CD4-positive, CD25-positive, alpha-beta regulatory T cell (primary cell): ENCODE measurements around the gene HDAC4. TPM values are rescaled to one million over a fixed set of nuclear protein-coding genes. Genes with fewer than 3 reads are reported as not detected.

ENCODE experiments used
- ATAC-seq, 2 donors: fragments of 150-1000 bp; cut with Tn5 transposase; one replicate each; pipeline ENCODE4 v1.10.0; 2021; ENCODE audit warnings: low read depth in 2 of 2, moderate number of reproducible peaks in 2 of 2, moderate library complexity in 1 of 2
- DNase-seq, 3 donors: peaks; one replicate each; pipeline versions ENCODE4 v3.0.0 to v3.0.0-alpha.2; 2012 to 2022; ENCODE audit warnings: mixed read lengths in 1 of 3
- H3K27ac ChIP-seq: one replicate; pipeline ENCODE4 v1.7.0; 2013; ENCODE audit warnings: mild to moderate bottlenecking, low read length; ENCODE audit not compliant: insufficient read depth, poor library complexity, severe bottlenecking
- H3K27me3 ChIP-seq: one replicate; pipeline ENCODE4 v1.7.0; 2013; ENCODE audit warnings: low read length; ENCODE audit not compliant: control insufficient read depth, insufficient read depth
- H3K36me3 ChIP-seq: one replicate; pipeline ENCODE4 v1.7.0; 2013; ENCODE audit warnings: mild to moderate bottlenecking, low read length, moderate library complexity; ENCODE audit not compliant: control insufficient read depth, insufficient read depth
- H3K4me1 ChIP-seq: 2 replicates; pipeline ENCODE4 v1.7.0; 2013; ENCODE audit warnings: mild to moderate bottlenecking, low read length; ENCODE audit not compliant: insufficient read depth, control insufficient read depth, poor library complexity, severe bottlenecking
- H3K4me3 ChIP-seq: one replicate; pipeline ENCODE4 v1.7.0; 2013; ENCODE audit warnings: low read depth, mild to moderate bottlenecking, low read length, moderate library complexity
- H3K9me3 ChIP-seq, 2 experiments: 1 replicate in 1 of 2; 2 replicates in 1 of 2; pipeline ENCODE4 v1.7.0; 2013; ENCODE audit warnings: low read length in 2 of 2, mild to moderate bottlenecking in 1 of 2, moderate library complexity in 1 of 2; ENCODE audit not compliant: control insufficient read depth in 2 of 2
- H3K27ac Mint-ChIP-seq, 3 donors: one replicate each; pipeline ENCODE4 v1.8.0; 2020 to 2022; ENCODE audit warnings: mild to moderate bottlenecking in 3 of 3, mixed read lengths in 3 of 3, moderate library complexity in 2 of 3
- H3K27me3 Mint-ChIP-seq: one replicate; pipeline ENCODE4 v1.8.0; 2022; ENCODE audit warnings: mild to moderate bottlenecking, mixed read lengths
- H3K36me3 Mint-ChIP-seq: one replicate; pipeline ENCODE4 v1.8.0; 2020; ENCODE audit warnings: mixed read lengths
- H3K4me1 Mint-ChIP-seq, 4 donors: one replicate each; pipeline ENCODE4 v1.8.0; 2020 to 2022; ENCODE audit warnings: mixed read lengths in 4 of 4, mild to moderate bottlenecking in 1 of 4
- H3K4me3 Mint-ChIP-seq, 4 donors: one replicate each; pipeline ENCODE4 v1.8.0; 2020 to 2022; ENCODE audit warnings: mild to moderate bottlenecking in 4 of 4, mixed read lengths in 4 of 4, moderate library complexity in 3 of 4
- H3K9me3 Mint-ChIP-seq, 7 donors: one replicate each; pipeline ENCODE4 v1.8.0; 2020 to 2022; ENCODE audit warnings: mixed read lengths in 7 of 7, mild to moderate bottlenecking in 3 of 7, moderate library complexity in 2 of 7
- polyA plus RNA-seq, 4 donors: library from polyadenylated mRNA; unstranded; fragments of 300-500 nt; fragmentation: Illumina TruSeq; gene quantifications; one replicate each; pipeline ENCODE4 v1.2.3, GENCODE V29; 2021
- total RNA-seq: library from RNA; stranded (reverse); gene quantifications from one replicate; pipeline ENCODE4 v1.2.3, GENCODE V29; 2022

Gene HDAC4
- total and polyA plus RNA-seq, 5 donors from 2014 or later, result 6.5 to 118 (median 8.6) TPM

DNA sequence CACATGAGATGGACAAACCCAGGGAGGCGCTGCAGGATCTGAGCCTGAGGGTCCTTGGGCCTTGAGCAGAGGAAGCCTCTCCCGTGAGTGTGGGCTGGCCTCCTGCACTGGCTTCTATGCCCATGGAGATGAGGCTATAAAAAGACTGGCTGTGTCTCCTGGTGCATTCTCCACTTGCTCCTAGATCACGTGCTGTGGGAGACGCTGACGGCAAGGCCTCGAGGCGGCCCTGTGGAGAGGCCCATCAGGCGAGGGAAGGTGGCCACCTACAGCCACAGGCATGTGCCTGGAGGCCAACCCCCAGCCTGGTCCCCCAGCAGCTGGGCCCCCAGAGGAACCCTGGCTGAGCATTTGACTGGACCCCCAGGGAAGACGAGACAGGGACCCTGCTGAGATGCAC, 354.0 kb downstream of the HDAC4 start:
- Histone ChIP-seq H3K27ac (no peak overlapping the region), H3K4me1 (no peaks in the 10 kb centered on the region), H3K36me3 (peaks cover 12% of the 10 kb centered on the region), H3K9me3 (no peaks in the 10 kb centered on the region), H3K4me3 (no peak overlapping the region), H3K27me3 (no peaks in the 10 kb centered on the region)
- Mint-ChIP-seq H3K27ac (no peak overlapping the region), H3K36me3 (peaks cover 11% of the 10 kb centered on the region), H3K9me3 (no peaks in the 10 kb centered on the region), H3K27me3 (no peaks in the 10 kb centered on the region), H3K4me1 (peaks cover 0 to 2% (median 0%) of the 10 kb centered on the region in 4 donors), H3K4me3 (no peak overlapping the region)
- no peak for DNase-seq
- ATAC-seq, result no peak

DNA sequence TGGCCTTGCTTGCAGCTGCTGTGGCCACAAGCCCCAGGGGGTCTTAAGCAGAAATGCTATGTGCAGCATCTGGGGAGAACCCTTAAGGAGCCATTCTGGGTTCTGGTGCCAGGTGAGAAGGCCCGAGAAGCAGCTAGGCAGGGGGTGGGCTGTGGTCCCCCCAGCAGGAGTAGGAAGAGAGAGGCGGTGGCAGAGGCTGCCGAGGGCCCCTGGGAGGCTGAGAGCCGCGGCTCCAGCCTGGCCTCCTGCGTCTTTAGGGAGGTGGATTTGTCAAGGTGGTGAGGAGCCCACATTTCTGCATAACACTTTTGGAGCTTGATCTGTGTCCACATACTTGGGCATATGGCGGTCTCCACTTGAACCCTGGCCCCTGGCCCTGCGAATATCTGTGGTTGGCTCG, 356.5 kb downstream of the HDAC4 start:
- Mint-ChIP-seq H3K4me3 (no peak overlapping the region), H3K27me3 (peaks cover under 1% of the 10 kb centered on the region), H3K9me3 (no peaks in the 10 kb centered on the region), H3K36me3 (peaks cover 11% of the 10 kb centered on the region), H3K27ac (no peak overlapping the region), H3K4me1 (peaks cover 0 to 2% (median 0%) of the 10 kb centered on the region in 4 donors)
- no peak for ATAC-seq
- Histone ChIP-seq H3K27me3 (no peaks in the 10 kb centered on the region), H3K9me3 (no peaks in the 10 kb centered on the region), H3K27ac (no peak overlapping the region), H3K36me3 (no peaks in the 10 kb centered on the region), H3K4me1 (no peaks in the 10 kb centered on the region), H3K4me3 (no peak overlapping the region)
- DNase-seq, result no peak

GRCh38 chr2:239043326-239043725, 357.5 kb downstream of the HDAC4 start:
- H3K36me3 ChIP-seq, result no peaks in the 10 kb centered on the region
- no peak overlapping the region for H3K4me3 ChIP-seq
- H3K27ac ChIP-seq, result no peak overlapping the region
- H3K4me3 Mint-ChIP-seq, result no peak overlapping the region
- peaks cover 0 to 2% (median 0%) of the 10 kb centered on the region in 4 donors for H3K4me1 Mint-ChIP-seq
- no peak overlapping the region for H3K27ac Mint-ChIP-seq
- no peaks in the 10 kb centered on the region for H3K27me3 ChIP-seq
- H3K27me3 Mint-ChIP-seq, result peaks cover 5% of the 10 kb centered on the region
- H3K4me1 ChIP-seq, result no peaks in the 10 kb centered on the region
- DNase-seq, result no peak
- no peaks in the 10 kb centered on the region for H3K9me3 ChIP-seq
- H3K36me3 Mint-ChIP-seq, result peaks cover 6% of the 10 kb centered on the region
- no peaks in the 10 kb centered on the region for H3K9me3 Mint-ChIP-seq
- no peak for ATAC-seq

DNA sequence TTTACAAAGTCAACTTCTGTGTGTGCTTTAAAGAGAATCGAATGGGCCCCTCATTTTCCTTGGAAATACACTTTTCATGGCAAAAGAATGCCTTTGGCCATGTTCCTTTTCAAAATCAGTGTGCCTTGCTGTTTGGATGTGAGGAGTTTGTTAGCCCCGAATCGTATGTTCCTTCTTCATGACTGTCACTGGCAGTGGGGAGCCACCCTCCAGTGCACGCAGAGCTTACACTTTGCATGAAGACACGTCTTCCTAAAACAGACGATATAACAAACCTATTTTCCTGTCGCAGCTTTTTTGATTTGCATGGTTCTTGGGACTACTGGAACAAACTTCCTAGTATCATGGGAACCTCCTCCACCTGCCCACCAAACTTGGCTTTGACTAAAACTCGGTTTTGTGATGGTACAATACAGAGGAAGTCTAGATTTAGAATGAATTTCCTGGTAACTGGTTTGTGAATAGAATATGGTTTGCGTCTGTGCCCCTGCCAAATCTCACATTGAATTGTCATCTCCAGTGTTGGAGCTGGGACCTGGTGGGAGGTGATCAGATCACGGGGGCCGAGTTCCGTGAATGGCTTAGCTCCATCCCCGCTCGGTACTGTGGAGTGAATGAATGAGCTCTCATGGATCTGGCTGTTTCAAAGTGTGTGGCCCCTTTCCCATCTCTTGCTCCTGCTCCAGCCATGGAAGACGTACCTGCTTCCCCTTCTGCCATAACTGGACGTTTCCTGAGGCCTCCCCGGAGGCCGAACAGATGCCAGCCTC, 358.1 kb downstream of the HDAC4 start:
- H3K9me3 Mint-ChIP-seq, result no peaks in the 10 kb centered on the region
- H3K36me3 Mint-ChIP-seq, result no peaks in the 10 kb centered on the region
- Histone ChIP-seq H3K27ac (no peak overlapping the region), H3K4me1 (no peaks in the 10 kb centered on the region), H3K27me3 (no peaks in the 10 kb centered on the region), H3K36me3 (no peaks in the 10 kb centered on the region), H3K9me3 (no peaks in the 10 kb centered on the region), H3K4me3 (no peak overlapping the region)
- H3K4me3 Mint-ChIP-seq, result no peak overlapping the region
- H3K27me3 Mint-ChIP-seq, result peaks cover 6% of the 10 kb centered on the region
- peaks cover 0 to 2% (median 0%) of the 10 kb centered on the region in 4 donors for H3K4me1 Mint-ChIP-seq
- no peak for DNase-seq
- ATAC-seq, result no peak
- no peak overlapping the region for H3K27ac Mint-ChIP-seq

GRCh38 chr2:239042046-239042445, 358.8 kb downstream of the HDAC4 start:
- Mint-ChIP-seq H3K27ac (no peak overlapping the region), H3K36me3 (no peaks in the 10 kb centered on the region), H3K9me3 (no peaks in the 10 kb centered on the region), H3K4me1 (peaks cover 0 to 2% (median 0%) of the 10 kb centered on the region in 4 donors), H3K4me3 (no peak overlapping the region), H3K27me3 (peaks cover 10% of the 10 kb centered on the region)
- no peak overlapping the region for H3K4me3 ChIP-seq
- no peaks in the 10 kb centered on the region for H3K4me1 ChIP-seq
- ATAC-seq, result no peak
- H3K27ac ChIP-seq, result no peak overlapping the region
- no peak for DNase-seq
- H3K27me3 ChIP-seq, result no peaks in the 10 kb centered on the region
- no peaks in the 10 kb centered on the region for H3K36me3 ChIP-seq
- H3K9me3 ChIP-seq, result no peaks in the 10 kb centered on the region

DNA sequence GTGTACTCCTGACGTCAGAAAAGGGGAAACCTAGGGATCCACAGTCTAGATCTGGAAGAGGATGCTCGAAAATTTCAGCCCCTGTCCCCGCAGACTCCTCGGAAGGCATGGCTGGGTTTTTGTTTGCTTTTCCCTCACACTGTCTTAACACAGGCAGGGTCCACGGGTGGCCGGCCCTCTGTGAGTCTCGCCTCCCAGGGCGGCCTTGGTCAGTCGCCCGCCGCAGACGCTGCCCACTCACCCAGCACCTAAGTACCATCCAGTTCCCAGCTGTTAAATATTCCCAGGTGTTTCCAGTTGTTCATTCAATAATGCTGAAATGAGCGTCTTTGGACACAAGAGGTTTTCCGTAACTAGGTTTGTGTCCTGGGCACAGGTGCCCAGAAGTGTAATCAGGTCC, 359.8 kb downstream of the HDAC4 start:
- Histone ChIP-seq H3K36me3 (no peaks in the 10 kb centered on the region), H3K4me1 (no peaks in the 10 kb centered on the region), H3K4me3 (no peak overlapping the region), H3K27ac (no peak overlapping the region), H3K27me3 (no peaks in the 10 kb centered on the region), H3K9me3 (no peaks in the 10 kb centered on the region)
- Mint-ChIP-seq H3K27me3 (peaks cover 10% of the 10 kb centered on the region), H3K4me1 (peaks cover 0 to 2% (median 0%) of the 10 kb centered on the region in 4 donors), H3K9me3 (no peaks in the 10 kb centered on the region), H3K36me3 (no peaks in the 10 kb centered on the region), H3K27ac (no peak overlapping the region), H3K4me3 (no peak overlapping the region)
- ATAC-seq, result no peak
- no peak for DNase-seq

- Mint-ChIP-seq H3K27ac (no peak overlapping the region), H3K4me3 (no peak overlapping the region), H3K36me3 (no peaks in the 10 kb centered on the region), H3K4me1 (peaks cover 0 to 2% (median 0%) of the 10 kb centered on the region in 4 donors), H3K27me3 (peaks cover 10% of the 10 kb centered on the region), H3K9me3 (no peaks in the 10 kb centered on the region)
- no peaks in the 10 kb centered on the region for H3K27me3 ChIP-seq
- no peak for ATAC-seq
- no peaks in the 10 kb centered on the region for H3K9me3 ChIP-seq
- no peak for DNase-seq
- no peaks in the 10 kb centered on the region for H3K36me3 ChIP-seq
- no peak overlapping the region for H3K27ac ChIP-seq
- no peak overlapping the region for H3K4me3 ChIP-seq
- H3K4me1 ChIP-seq, result peaks cover 4% of the 10 kb centered on the region
Observed at GRCh38 chr2:239040152-239040761, 360.6 kb downstream of the HDAC4 start.

- Mint-ChIP-seq H3K27ac (no peak overlapping the region), H3K27me3 (peaks cover 13% of the 10 kb centered on the region)
- ATAC-seq, result no peak
Observed at GRCh38 chr2:239039479-239039861, 361.4 kb downstream of the HDAC4 start.

More at GRCh38 chr2:239039479-239039861, 361.4 kb downstream of the HDAC4 start:
- DNase-seq, result no peak
- H3K4me3 ChIP-seq, result no peak overlapping the region
- no peaks in the 10 kb centered on the region for H3K9me3 Mint-ChIP-seq
- no peaks in the 10 kb centered on the region for H3K9me3 ChIP-seq
- H3K36me3 ChIP-seq, result no peaks in the 10 kb centered on the region
- H3K4me3 Mint-ChIP-seq, result no peak overlapping the region
- no peaks in the 10 kb centered on the region for H3K4me1 Mint-ChIP-seq
- no peaks in the 10 kb centered on the region for H3K36me3 Mint-ChIP-seq
- peaks cover 6% of the 10 kb centered on the region for H3K4me1 ChIP-seq
- H3K27ac ChIP-seq, result no peak overlapping the region
- H3K27me3 ChIP-seq, result no peaks in the 10 kb centered on the region
